ENCODE data around the gene MAP3K13.

DNA sequence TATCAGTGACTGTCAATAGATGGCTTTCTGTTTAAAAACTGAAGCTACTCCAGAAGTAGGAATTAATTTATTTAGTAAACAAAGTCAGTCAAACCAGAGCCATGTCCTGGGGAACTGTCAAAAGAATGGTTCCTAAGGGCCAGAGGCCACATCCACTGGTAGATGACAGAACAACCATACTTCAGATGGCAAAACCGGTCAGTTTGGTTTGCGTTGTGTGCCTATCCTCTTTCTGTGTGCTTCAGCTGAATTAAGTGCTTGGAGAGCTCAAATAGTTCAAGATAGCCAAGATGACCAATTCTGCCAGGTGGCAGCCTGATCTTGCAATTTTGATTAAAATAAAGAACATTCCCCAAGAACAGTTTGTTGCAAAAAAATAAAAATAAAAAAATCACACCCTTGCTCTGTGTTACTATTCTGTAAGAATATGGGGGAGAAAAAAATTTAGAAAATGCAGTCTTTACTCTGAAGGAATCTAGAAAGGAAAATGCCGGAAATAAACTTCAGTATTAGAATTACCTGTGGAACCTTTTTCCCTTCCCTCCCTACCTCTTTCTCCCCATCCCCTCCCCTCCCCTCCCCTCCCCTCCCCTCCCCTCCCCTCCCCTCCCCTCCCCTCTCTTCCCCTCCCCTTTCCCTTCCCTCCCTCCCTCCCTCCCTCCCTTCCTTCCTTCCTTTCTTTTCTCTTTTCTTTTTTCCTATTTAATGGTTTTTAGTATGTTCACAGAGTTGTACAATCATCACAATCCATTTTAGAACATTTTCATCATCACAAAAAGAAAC is 2.5 kb downstream of the MAP3K13 start:
- TF ChIP-seq, protein P1, sequence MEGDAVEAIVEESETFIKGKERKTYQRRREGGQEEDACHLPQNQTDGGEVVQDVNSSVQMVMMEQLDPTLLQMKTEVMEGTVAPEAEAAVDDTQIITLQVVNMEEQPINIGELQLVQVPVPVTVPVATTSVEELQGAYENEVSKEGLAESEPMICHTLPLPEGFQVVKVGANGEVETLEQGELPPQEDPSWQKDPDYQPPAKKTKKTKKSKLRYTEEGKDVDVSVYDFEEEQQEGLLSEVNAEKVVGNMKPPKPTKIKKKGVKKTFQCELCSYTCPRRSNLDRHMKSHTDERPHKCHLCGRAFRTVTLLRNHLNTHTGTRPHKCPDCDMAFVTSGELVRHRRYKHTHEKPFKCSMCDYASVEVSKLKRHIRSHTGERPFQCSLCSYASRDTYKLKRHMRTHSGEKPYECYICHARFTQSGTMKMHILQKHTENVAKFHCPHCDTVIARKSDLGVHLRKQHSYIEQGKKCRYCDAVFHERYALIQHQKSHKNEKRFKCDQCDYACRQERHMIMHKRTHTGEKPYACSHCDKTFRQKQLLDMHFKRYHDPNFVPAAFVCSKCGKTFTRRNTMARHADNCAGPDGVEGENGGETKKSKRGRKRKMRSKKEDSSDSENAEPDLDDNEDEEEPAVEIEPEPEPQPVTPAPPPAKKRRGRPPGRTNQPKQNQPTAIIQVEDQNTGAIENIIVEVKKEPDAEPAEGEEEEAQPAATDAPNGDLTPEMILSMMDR (IDR thresholded peaks at IDR 0.05) = no peak
- TF ChIP-seq EP300 (IDR thresholded peaks at IDR 0.05) (no peak), POLR2A (IDR thresholded peaks at IDR 0.05; ENCODE audit: low read depth) (no peak), POLR2AphosphoS5 (IDR thresholded peaks at IDR 0.05) (no peak)

Data from esophagus muscularis mucosa (tissue), 4 donors.